Measurements from ENCODE around the gene NEK4. TPM values are rescaled to one million over a fixed set of nuclear protein-coding genes. Genes with fewer than 3 reads are reported as not detected.

NEK4 gene
- total and polyA plus RNA-seq, 4 donors = 5.8 to 39.9 (median 19.1) TPM

DNA sequence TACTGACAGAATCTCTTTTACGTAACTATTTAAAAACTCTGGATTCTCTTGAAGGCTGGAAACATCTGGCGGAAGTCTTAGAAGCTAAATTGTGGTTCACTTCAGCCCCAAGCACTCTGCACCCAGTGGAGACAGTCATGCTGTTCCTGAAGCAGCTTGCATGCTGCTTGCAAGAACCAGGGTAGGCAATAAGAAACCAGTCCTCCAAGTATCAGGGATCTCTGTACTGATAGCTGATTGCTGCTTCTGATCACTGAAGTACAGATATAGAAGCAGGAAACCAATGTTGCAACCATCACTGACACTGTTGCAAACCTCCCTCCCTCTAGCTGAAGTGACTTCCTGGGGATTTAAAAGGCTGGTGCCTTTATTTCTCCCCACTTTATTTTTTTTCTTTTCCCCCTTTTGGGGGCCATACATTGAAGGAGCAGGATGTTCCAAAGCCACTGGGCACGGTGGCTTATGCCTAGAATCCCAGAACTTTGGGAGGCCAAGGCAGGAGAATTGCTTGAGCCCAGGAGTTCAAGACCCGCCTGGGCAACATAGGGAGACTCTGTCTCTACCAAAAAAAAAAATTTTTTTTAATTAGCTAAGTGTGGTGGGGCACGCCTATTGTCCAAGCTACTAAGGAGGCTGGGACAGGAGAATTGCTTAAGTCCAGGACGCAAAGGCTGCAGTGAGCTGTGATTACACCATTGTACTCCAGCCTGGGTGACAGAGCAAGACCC, 49.6 kb downstream of the NEK4 start:
- ATAC-seq (ENCODE audit: insufficient read depth, low FRiP score) = no peak
- WGBS, 2 donors = 32 to 64% methylated on average over 6 of the region's 6 CpGs
- H3K9me3 ChIP-seq (ENCODE audit: control insufficient read depth in 4 of 4, insufficient read depth in 3 of 4, low read length in 3 of 4) = no peaks in the 10 kb centered on the region
- H3K36me3 ChIP-seq (ENCODE audit: control insufficient read depth in 4 of 4, insufficient read depth in 4 of 4, low read length in 4 of 4) = peaks cover 4 to 12% (median 8%) of the 10 kb centered on the region in 4 donors
- no peak overlapping the region for H3K9ac ChIP-seq (ENCODE audit: insufficient read depth in 1 of 2, low read length in 2 of 2)
- no peak overlapping the region for H3K4me3 ChIP-seq
- no peak overlapping the region for H3K27ac ChIP-seq (ENCODE audit: low read depth in 1 of 2, low read length in 1 of 2)
- DNase-seq = peak in 1 of 3 donors; percentile 18
- TF ChIP-seq, protein P1, sequence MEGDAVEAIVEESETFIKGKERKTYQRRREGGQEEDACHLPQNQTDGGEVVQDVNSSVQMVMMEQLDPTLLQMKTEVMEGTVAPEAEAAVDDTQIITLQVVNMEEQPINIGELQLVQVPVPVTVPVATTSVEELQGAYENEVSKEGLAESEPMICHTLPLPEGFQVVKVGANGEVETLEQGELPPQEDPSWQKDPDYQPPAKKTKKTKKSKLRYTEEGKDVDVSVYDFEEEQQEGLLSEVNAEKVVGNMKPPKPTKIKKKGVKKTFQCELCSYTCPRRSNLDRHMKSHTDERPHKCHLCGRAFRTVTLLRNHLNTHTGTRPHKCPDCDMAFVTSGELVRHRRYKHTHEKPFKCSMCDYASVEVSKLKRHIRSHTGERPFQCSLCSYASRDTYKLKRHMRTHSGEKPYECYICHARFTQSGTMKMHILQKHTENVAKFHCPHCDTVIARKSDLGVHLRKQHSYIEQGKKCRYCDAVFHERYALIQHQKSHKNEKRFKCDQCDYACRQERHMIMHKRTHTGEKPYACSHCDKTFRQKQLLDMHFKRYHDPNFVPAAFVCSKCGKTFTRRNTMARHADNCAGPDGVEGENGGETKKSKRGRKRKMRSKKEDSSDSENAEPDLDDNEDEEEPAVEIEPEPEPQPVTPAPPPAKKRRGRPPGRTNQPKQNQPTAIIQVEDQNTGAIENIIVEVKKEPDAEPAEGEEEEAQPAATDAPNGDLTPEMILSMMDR (IDR thresholded peaks at IDR 0.05; ENCODE audit: control extremely low read depth, extremely low read depth) = no peak
- no peaks in the 10 kb centered on the region for H3K4me1 ChIP-seq (ENCODE audit: control insufficient read depth in 5 of 5, insufficient read depth in 5 of 5, low read length in 5 of 5)
- H3K27me3 ChIP-seq (ENCODE audit: control insufficient read depth in 3 of 3, insufficient read depth in 3 of 3, low read length in 2 of 3) = no peaks in the 10 kb centered on the region

GRCh38 chr3:52719618-52720017, 51.1 kb downstream of the NEK4 start:
- Histone ChIP-seq H3K27ac (ENCODE audit: low read depth in 1 of 2, low read length in 1 of 2) (no peak overlapping the region), H3K4me3 (no peak overlapping the region), H3K27me3 (ENCODE audit: control insufficient read depth in 3 of 3, insufficient read depth in 3 of 3, low read length in 2 of 3) (no peaks in the 10 kb centered on the region), H3K9me3 (ENCODE audit: control insufficient read depth in 4 of 4, insufficient read depth in 3 of 4, low read length in 3 of 4) (no peaks in the 10 kb centered on the region), H3K4me1 (ENCODE audit: control insufficient read depth in 5 of 5, insufficient read depth in 5 of 5, low read length in 5 of 5) (no peaks in the 10 kb centered on the region), H3K9ac (ENCODE audit: insufficient read depth in 1 of 2, low read length in 2 of 2) (no peak overlapping the region), H3K36me3 (ENCODE audit: control insufficient read depth in 4 of 4, insufficient read depth in 4 of 4, low read length in 4 of 4) (peaks cover 4 to 15% (median 8%) of the 10 kb centered on the region in 4 donors)
- TF ChIP-seq, protein P1 (IDR thresholded peaks at IDR 0.05; ENCODE audit: control extremely low read depth, extremely low read depth) = no peak
- ATAC-seq (ENCODE audit: insufficient read depth, low FRiP score) = no peak
- no peak for DNase-seq

DNA sequence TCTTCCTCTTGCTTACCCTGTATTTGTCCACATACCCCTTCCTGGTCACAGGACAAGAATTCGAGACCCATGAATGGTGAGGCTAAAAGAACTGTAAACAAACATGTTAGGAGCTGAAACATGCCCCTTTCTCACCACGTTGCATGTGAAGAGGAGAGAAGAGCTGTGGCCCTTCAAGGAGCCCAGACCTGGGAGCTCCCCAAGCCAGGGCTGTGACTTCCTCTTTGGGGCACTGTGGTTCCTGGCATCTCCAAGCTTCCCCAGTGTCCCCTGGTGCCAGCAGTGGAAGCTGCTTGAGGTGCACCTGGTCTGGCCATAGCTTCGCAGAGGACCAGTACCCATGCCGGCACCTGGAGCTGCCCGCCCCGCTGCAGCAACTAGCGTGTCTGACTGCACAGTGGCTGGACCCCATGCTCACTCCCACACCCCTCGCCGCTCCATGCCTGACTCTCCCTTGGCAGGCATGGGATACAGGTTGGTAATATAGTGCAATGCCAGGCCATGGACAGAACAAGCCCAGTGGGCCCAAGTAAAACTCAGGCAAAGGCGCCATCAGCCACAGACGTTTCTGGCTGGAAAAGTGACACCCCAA, 54.9 kb downstream of the NEK4 start:
- H3K4me3 ChIP-seq = no peak overlapping the region
- H3K9ac ChIP-seq (ENCODE audit: insufficient read depth in 1 of 2, low read length in 2 of 2) = no peak overlapping the region
- H3K4me1 ChIP-seq (ENCODE audit: control insufficient read depth in 5 of 5, insufficient read depth in 5 of 5, low read length in 5 of 5) = no peaks in the 10 kb centered on the region
- 75 to 93% methylated on average over 11 of the region's 11 CpGs for WGBS, 2 donors
- H3K9me3 ChIP-seq (ENCODE audit: control insufficient read depth in 4 of 4, insufficient read depth in 3 of 4, low read length in 3 of 4) = no peaks in the 10 kb centered on the region
- H3K36me3 ChIP-seq (ENCODE audit: control insufficient read depth in 4 of 4, insufficient read depth in 4 of 4, low read length in 4 of 4) = peaks cover 4 to 13% (median 4%) of the 10 kb centered on the region in 4 donors
- H3K27ac ChIP-seq (ENCODE audit: low read depth in 1 of 2, low read length in 1 of 2) = no peak overlapping the region
- DNase-seq (no peak), ATAC-seq (ENCODE audit: insufficient read depth, low FRiP score) (no peak)
- H3K27me3 ChIP-seq (ENCODE audit: control insufficient read depth in 3 of 3, insufficient read depth in 3 of 3, low read length in 2 of 3) = no peaks in the 10 kb centered on the region
- TF ChIP-seq, protein P1 (IDR thresholded peaks at IDR 0.05; ENCODE audit: control extremely low read depth, extremely low read depth) = no peak

All from lung (tissue), 12 donors.